Right ventricle myocardium superior (tissue), 1 donor: ENCODE data around the gene MEIOB. TPM values are rescaled to one million over a fixed set of nuclear protein-coding genes. Genes with fewer than 3 reads are reported as not detected.
A peak's percentile ranks its signal among the peaks of the same experiment; 100 is the strongest.
"Not testable (repeated sequence)": the region's sequence is repeated elsewhere in the genome, so short reads cannot be mapped to it uniquely, and the experiment has no call there.

Source experiments
- ATAC-seq: fragments of 200-7000 bp; cut with Tn5 transposase; one replicate; pipeline ENCODE4 v1.9.1; 2020; ENCODE audit warnings: mild to moderate bottlenecking; ENCODE audit not compliant: poor library complexity
- DNase-seq: peaks from one replicate; pipeline ENCODE4 v3.0.0-alpha.2; 2020
- intact Hi-C: fragments of 100-400 bp; cut with DNase I; formaldehyde crosslinking; loops from one replicate; pipeline ENCODE4 v1.11.2; 2022
- total RNA-seq: library from RNA; stranded (reverse); fragmentation: NEBNext Ultra II Directional; extraction: Animal tissue kit (Norgen Biotek cat#: 25700); gene quantifications from one replicate; pipeline ENCODE4 v1.2.1, GENCODE V29; 2021
- donor health status: DM: no; HTN: yes; CAD: no; lungs with severe emphysema.

Gene MEIOB
- total RNA-seq, 1 donor from 2014 or later: not detected

- ATAC-seq (no peak), DNase-seq (no peak)
- intact Hi-C loops: no loop called here
Measured at GRCh38 chr16:1908983-1909382, 37.0 kb upstream of the MEIOB start.

- intact Hi-C loops: no loop called here
- ATAC-seq: no peak
- DNase-seq: no peak
Measured at GRCh38 chr16:1908184-1908583, 36.2 kb upstream of the MEIOB start.

GRCh38 chr16:1907226-1907860 is 35.4 kb upstream of the MEIOB start:
- ATAC-seq (no peak), DNase-seq (no peak)
- intact Hi-C loops: no loop called here

- intact Hi-C loops: no loop called here
- ATAC-seq (no peak), DNase-seq (no peak)
Measured at GRCh38 chr16:1906846-1907165, 34.8 kb upstream of the MEIOB start.

GRCh38 chr16:1906055-1906845 is 34.3 kb upstream of the MEIOB start:
- DNase-seq: no peak
- intact Hi-C loops: no loop called here
- ATAC-seq: no peak

GRCh38 chr16:1903845-1904840 is 32.2 kb upstream of the MEIOB start:
- intact Hi-C loops: no loop called here
- DNase-seq: no peak
- no peak for ATAC-seq

- no peak for DNase-seq
- no peak for ATAC-seq
- intact Hi-C loops: no loop called here
Measured at GRCh38 chr16:1903220-1903574, 31.2 kb upstream of the MEIOB start.

- intact Hi-C loops: no loop called here
- ATAC-seq (no peak), DNase-seq (no peak)
Measured at GRCh38 chr16:1902547-1903219, 30.7 kb upstream of the MEIOB start.

- intact Hi-C loops: no loop called here
- DNase-seq: no peak
- ATAC-seq: no peak
Measured at GRCh38 chr16:1900452-1900774, 28.4 kb upstream of the MEIOB start.

GRCh38 chr16:1899641-1900451 is 27.9 kb upstream of the MEIOB start:
- no peak for DNase-seq
- ATAC-seq: no peak
- intact Hi-C loops: no loop called here

GRCh38 chr16:1897692-1898091 is 25.7 kb upstream of the MEIOB start:
- DNase-seq, intact Hi-C loops, ATAC-seq: not testable (repeated sequence)

GRCh38 chr16:1895949-1896675 is 24.1 kb upstream of the MEIOB start:
- ATAC-seq: no peak
- DNase-seq: no peak

GRCh38 chr16:1895068-1895467 is 23.1 kb upstream of the MEIOB start:
- ATAC-seq: no peak
- intact Hi-C loops: no loop called here
- no peak for DNase-seq

More at GRCh38 chr16:1895949-1896675, 24.1 kb upstream of the MEIOB start:
- intact Hi-C loops: no loop called here

- peak; percentile 6 for DNase-seq
- no peak for ATAC-seq
- intact Hi-C loops: no loop called here
Measured at GRCh38 chr16:1890708-1891050, 18.7 kb upstream of the MEIOB start.

GRCh38 chr16:1890024-1890707 is 18.2 kb upstream of the MEIOB start:
- ATAC-seq (no peak), DNase-seq (peak; percentile 1)
- intact Hi-C loops: no loop called here

GRCh38 chr16:1887711-1888354 is 15.9 kb upstream of the MEIOB start:
- DNase-seq: peak; percentile 19
- intact Hi-C loops: no loop called here
- no peak for ATAC-seq

GRCh38 chr16:1884889-1885288 is 12.9 kb upstream of the MEIOB start:
- DNase-seq: no peak
- intact Hi-C loops: no loop called here
- no peak for ATAC-seq
